Measurements from ENCODE around the gene ADM5.

DNA sequence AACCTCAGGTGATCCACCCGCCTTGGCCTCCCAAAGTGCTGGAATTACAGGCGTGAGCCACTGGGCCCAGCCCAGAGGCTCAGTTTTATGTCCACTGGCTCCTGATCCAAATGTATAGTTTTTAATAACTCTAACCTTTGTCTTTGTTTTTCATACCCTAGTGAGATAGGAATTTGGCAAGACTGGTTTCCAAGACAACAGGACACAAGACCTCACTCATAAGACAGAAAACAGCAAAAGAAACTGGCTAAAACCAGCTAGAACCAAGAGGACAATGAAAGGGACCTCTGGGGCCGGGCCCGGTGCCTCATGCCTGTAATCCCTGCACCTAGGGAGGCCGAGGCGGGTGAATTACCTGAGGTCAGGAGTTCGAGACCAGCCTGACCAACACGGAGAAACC lies 29.1 kb downstream of the ADM5 start:
- TF ChIP-seq CTCF (IDR thresholded peaks at IDR 0.05; ENCODE audit: poor library complexity, severe bottlenecking) (no peak), TAF1 (IDR thresholded peaks at IDR 0.05; ENCODE audit: low read depth) (no peak), POLR2AphosphoS5 (IDR thresholded peaks at IDR 0.05) (no peak), RAD21 (conservative IDR thresholded peaks at IDR 0.05) (no peak), REST (IDR thresholded peaks at IDR 0.05; ENCODE audit: borderline replicate concordance) (no peak), EZH2 (IDR thresholded peaks at IDR 0.05; ENCODE audit: borderline replicate concordance, insufficient read depth, low read length, poor library complexity, severe bottlenecking) (no peak), MXI1 (conservative IDR thresholded peaks at IDR 0.05; ENCODE audit: poor library complexity, severe bottlenecking) (no peak), EP300 (conservative IDR thresholded peaks at IDR 0.05; ENCODE audit: poor library complexity, severe bottlenecking) (no peak)

Data from neural cell (in vitro differentiated cells).